ENCODE measurements around the gene BBX.

BBX gene

DNA sequence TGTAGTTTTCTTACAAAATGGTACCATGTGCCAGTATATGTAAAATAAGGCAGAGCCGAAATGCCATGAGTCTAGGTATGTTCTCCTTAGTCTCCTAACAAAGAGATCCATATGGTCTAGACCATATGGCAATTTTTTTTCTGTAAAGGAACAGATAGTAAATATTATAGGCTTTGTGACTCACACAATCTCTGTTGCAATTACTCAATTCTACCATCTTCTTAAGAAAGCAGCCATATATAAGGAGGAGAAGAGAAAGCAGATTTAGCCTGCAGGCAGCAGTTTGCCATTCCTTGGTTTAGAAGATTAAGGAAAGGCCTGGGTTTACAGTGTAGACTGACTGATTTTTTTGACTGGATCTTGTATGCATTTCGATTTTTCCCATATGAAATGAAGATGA is 16.3 kb upstream of the BBX start:
- DNase-seq (ENCODE audit: extremely low read depth, low read depth), result no peak
- TF ChIP-seq, protein P1, sequence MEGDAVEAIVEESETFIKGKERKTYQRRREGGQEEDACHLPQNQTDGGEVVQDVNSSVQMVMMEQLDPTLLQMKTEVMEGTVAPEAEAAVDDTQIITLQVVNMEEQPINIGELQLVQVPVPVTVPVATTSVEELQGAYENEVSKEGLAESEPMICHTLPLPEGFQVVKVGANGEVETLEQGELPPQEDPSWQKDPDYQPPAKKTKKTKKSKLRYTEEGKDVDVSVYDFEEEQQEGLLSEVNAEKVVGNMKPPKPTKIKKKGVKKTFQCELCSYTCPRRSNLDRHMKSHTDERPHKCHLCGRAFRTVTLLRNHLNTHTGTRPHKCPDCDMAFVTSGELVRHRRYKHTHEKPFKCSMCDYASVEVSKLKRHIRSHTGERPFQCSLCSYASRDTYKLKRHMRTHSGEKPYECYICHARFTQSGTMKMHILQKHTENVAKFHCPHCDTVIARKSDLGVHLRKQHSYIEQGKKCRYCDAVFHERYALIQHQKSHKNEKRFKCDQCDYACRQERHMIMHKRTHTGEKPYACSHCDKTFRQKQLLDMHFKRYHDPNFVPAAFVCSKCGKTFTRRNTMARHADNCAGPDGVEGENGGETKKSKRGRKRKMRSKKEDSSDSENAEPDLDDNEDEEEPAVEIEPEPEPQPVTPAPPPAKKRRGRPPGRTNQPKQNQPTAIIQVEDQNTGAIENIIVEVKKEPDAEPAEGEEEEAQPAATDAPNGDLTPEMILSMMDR (IDR thresholded peaks at IDR 0.05; ENCODE audit: low read depth, low read length), result no peak

DNA sequence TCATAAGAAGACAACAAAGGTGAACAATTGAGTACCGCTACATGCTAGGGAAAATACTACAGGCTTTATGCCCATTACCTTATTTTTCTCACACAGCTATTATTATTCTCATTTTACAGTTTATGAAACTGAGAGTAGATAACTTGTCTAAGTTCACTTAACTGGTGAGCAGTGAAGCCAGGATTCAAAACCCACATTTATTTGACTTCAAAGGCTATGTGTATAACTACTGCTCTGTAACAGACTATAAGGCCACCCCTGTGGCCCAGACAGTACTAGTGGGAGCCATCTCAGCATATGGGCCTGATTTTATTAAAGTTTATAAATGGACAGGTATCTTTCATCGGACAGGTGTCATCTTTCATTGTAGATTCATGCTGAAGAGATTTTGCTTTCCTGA is 14.4 kb upstream of the BBX start:
- TF ChIP-seq, protein P1 (IDR thresholded peaks at IDR 0.05; ENCODE audit: low read depth, low read length), result no peak
- DNase-seq (ENCODE audit: extremely low read depth, low read depth), result no peak

DNA sequence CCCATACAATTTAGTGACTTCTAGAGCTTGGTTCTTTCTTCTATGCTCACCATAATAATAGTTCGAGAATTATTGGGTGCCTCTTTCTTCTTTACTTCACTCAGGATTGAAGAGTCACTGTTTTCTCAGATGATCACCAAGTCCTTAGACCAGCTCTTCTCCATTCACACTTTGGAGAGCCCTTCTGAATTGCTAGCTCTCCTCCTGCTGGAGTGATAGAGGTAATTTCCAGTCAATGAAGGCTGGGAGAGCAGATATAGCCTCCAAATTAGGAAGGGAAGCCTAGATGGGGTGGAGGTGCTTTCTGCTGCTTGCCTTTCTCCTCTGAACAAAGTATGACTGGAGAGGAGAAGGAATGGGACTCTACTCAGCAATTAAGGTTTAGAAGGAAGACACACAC is 10.7 kb upstream of the BBX start:
- DNase-seq (ENCODE audit: extremely low read depth, low read depth), result no peak
- TF ChIP-seq, protein P1 (IDR thresholded peaks at IDR 0.05; ENCODE audit: low read depth, low read length), result no peak

DNA sequence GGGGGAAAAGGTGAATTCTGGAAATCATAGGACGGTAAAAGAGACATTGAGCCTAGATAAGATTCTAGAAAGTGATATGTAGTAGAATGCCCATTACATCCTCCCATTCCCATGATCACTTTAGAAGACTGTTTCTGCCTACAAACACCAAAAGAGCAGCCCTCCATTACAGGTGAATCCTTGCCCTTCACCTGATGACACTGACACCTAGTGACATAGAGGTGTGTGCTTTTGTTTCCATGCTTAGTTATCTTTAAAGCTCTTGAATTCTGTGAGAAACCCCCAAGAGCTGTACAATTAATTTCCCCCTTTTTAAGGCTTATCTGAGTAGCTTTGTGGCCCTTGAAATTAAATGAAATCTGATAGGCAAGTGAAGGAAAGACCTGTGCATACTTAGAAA is 8.3 kb upstream of the BBX start:
- TF ChIP-seq, protein P1 (IDR thresholded peaks at IDR 0.05; ENCODE audit: low read depth, low read length), result no peak
- DNase-seq (ENCODE audit: extremely low read depth, low read depth), result no peak

DNA sequence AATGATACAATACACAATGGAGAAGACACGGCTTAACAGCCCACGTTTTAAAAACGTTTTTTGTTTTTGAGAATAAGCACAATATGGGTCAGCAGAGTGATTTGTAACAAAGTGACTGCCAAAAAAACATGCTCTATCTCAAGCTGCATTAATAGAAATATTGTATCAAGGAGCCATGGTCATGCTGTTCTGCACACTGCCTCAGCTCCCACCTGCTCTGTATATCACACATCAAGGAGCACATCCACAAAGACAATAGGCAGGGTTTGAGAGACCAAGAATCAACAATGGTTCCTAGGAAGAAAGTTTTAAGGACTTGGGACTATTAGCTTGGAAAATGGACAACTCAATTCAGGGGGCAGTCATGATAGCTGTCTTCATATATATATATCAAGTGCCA is 6.3 kb upstream of the BBX start:
- no peak for DNase-seq (ENCODE audit: extremely low read depth, low read depth)
- TF ChIP-seq, protein P1 (IDR thresholded peaks at IDR 0.05; ENCODE audit: low read depth, low read length), result no peak

DNA sequence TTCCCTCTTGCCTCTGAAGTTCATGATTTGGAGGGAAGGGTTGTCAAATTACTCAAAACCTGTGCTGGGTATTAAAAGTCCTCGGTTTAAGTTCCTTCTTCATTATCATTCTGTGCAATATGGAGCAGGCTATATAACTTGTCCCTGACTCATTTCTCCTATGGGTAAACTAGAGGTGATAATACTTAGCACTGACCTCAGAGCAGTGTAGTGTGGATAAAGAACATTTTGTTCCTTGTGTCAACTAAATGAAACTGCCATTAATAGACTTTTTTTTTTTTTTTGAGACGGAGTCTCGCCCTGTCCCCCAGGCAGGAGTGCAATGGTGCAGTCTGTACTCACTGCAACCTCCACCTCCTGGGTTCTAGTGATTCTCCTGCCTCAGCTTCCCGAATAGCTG is 2.2 kb upstream of the BBX start:
- DNase-seq (ENCODE audit: extremely low read depth, low read depth), result no peak
- TF ChIP-seq, protein P1 (IDR thresholded peaks at IDR 0.05; ENCODE audit: low read depth, low read length), result no peak

DNA sequence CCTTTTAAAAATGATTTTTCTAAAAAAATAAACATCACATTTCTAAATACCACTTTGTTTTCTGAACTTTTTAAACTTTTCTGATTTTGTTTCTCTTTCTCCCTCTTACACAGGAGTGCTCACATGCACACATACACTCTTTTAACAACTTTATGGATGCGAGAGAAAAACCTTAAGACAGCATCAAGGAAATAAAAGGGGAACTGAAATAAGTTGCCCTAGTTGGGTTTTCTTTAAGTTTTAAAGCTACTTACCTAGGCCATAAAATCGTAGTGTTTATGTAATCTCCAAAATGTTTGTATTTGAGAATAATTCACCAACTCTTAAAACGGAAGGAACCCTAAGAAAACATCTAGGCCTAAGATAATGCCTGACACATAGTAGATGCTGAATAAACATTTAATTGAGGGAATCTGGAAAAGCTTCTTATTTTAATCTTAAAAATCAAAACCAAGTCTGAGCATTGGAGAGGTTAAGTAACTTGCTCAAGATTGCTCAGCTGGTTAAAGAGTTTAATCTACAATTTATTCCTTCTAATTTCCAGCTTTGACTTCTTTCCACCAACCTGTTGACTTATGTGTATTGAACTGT is 1.2 kb upstream of the BBX start:
- TF ChIP-seq, protein P1 (IDR thresholded peaks at IDR 0.05; ENCODE audit: low read depth, low read length), result no peak
- DNase-seq (ENCODE audit: extremely low read depth, low read depth), result no peak
